CD14-positive monocyte (primary cell): ENCODE results near the gene TFIP11. TPM values are rescaled to one million over a fixed set of nuclear protein-coding genes. Genes with fewer than 3 reads are reported as not detected.

Experiments
- DNase-seq, 3 donors: peaks; one replicate each; pipeline ENCODE4 v3.0.0-alpha.2; 2011 to 2022
- H2AFZ ChIP-seq: 2 replicates; pipeline ENCODE4 v1.6.0; 2012; ENCODE audit warnings: mild to moderate bottlenecking, low read depth, low read length, inconsistent platforms; ENCODE audit not compliant: insufficient read depth, poor library complexity, severe bottlenecking
- H3K27ac ChIP-seq, 2 donors: 1 replicate in 1 of 2; 2 replicates in 1 of 2; pipeline ENCODE4 v1.5.1; 2012 to 2013; ENCODE audit warnings: low read length in 2 of 2, control low read depth in 1 of 2, inconsistent platforms in 1 of 2, low read depth in 1 of 2, mild to moderate bottlenecking in 1 of 2
- H3K27me3 ChIP-seq, 2 donors: one replicate each; pipeline versions ENCODE4 v1.6.0 to v1.6.1; 2011 to 2013; ENCODE audit warnings: low read length in 2 of 2; ENCODE audit not compliant: control insufficient read depth in 2 of 2, insufficient read depth in 2 of 2
- H3K36me3 ChIP-seq, 2 donors: replicated peaks in 1 of 2; 1 replicate in 1 of 2; 2 replicates in 1 of 2; pipeline versions ENCODE4 v1.5.1 to v1.6.1; 2012 to 2013; ENCODE audit warnings: low read length in 2 of 2, control low read depth in 1 of 2, inconsistent platforms in 1 of 2, mild to moderate bottlenecking in 1 of 2; ENCODE audit not compliant: insufficient read depth in 2 of 2, control insufficient read depth in 1 of 2
- H3K4me1 ChIP-seq, 2 donors: 1 replicate in 1 of 2; 2 replicates in 1 of 2; pipeline versions ENCODE4 v1.5.1 to v1.6.1; 2012 to 2013; ENCODE audit warnings: low read length in 2 of 2, control low read depth in 1 of 2, inconsistent platforms in 1 of 2, mild to moderate bottlenecking in 1 of 2, moderate library complexity in 1 of 2; ENCODE audit not compliant: insufficient read depth in 2 of 2, control insufficient read depth in 1 of 2
- H3K4me2 ChIP-seq: replicated peaks from 2 replicates; pipeline ENCODE3; 2012; ENCODE audit warnings: low read length, moderate library complexity, mild to moderate bottlenecking; ENCODE audit not compliant: poor library complexity, severe bottlenecking; ENCODE audit errors: extremely low read depth
- H3K4me3 ChIP-seq, 3 experiments: fragments of 200-600 bp in 1 of 3; sonication (generic) in 1 of 3; replicated peaks in 1 of 3; 1 replicate in 2 of 3; 2 replicates in 1 of 3; pipeline ENCODE4 v1.5.1; 2011 to 2013; ENCODE audit warnings: low read length in 3 of 3, mild to moderate bottlenecking in 3 of 3, control low read depth in 2 of 3, low read depth in 2 of 3, inconsistent platforms in 1 of 3, moderate library complexity in 1 of 3
- H3K79me2 ChIP-seq: 2 replicates; pipeline ENCODE4 v1.6.0; 2012; ENCODE audit warnings: mild to moderate bottlenecking, control low read depth, inconsistent platforms, low read length, moderate library complexity; ENCODE audit not compliant: insufficient read depth
- H3K9ac ChIP-seq: 2 replicates; pipeline ENCODE4 v1.6.0; 2017; ENCODE audit warnings: low read length, mild to moderate bottlenecking; ENCODE audit not compliant: insufficient read depth, poor library complexity, severe bottlenecking
- H3K9me3 ChIP-seq, 2 donors: replicated peaks in 1 of 2; 1 replicate in 1 of 2; 2 replicates in 1 of 2; pipeline versions ENCODE4 v1.5.1 to v1.6.1; 2012 to 2013; ENCODE audit warnings: low read length in 2 of 2, control low read depth in 1 of 2; ENCODE audit not compliant: control insufficient read depth in 1 of 2, insufficient read depth in 1 of 2
- H4K20me1 ChIP-seq: 2 replicates; pipeline ENCODE4 v1.6.0; 2012; ENCODE audit warnings: mild to moderate bottlenecking, low read length, control low read depth, moderate library complexity; ENCODE audit not compliant: insufficient read depth
- H3K27ac Mint-ChIP-seq, 7 donors: one replicate each; pipeline ENCODE4 v1.8.0; 2020; ENCODE audit warnings: mild to moderate bottlenecking in 7 of 7, mixed read lengths in 7 of 7, moderate library complexity in 6 of 7, inconsistent platforms in 2 of 7
- H3K27me3 Mint-ChIP-seq, 3 donors: one replicate each; pipeline ENCODE4 v1.8.0; 2021 to 2022; ENCODE audit warnings: low read depth in 3 of 3, mild to moderate bottlenecking in 3 of 3, mixed read lengths in 3 of 3, moderate library complexity in 3 of 3, inconsistent platforms in 1 of 3
- H3K36me3 Mint-ChIP-seq, 2 donors: one replicate each; pipeline ENCODE4 v1.8.0; 2020; ENCODE audit warnings: mixed read lengths in 2 of 2, inconsistent platforms in 1 of 2, mild to moderate bottlenecking in 1 of 2
- H3K4me1 Mint-ChIP-seq: one replicate; pipeline ENCODE4 v1.8.0; 2020; ENCODE audit warnings: mild to moderate bottlenecking, mixed read lengths
- H3K4me3 Mint-ChIP-seq, 2 donors: one replicate each; pipeline ENCODE4 v1.8.0; 2020; ENCODE audit warnings: mild to moderate bottlenecking in 2 of 2, mixed read lengths in 2 of 2, moderate library complexity in 1 of 2
- H3K9me3 Mint-ChIP-seq, 7 donors: one replicate each; pipeline ENCODE4 v1.8.0; 2020 to 2022; ENCODE audit warnings: mixed read lengths in 7 of 7, mild to moderate bottlenecking in 6 of 7, moderate library complexity in 6 of 7, inconsistent platforms in 2 of 7
- CTCF ChIP-seq: fragments of 200-600 bp; IDR thresholded peaks from one replicate; pipeline ENCODE4 v1.8.0; 2022; ENCODE audit warnings: antibody characterized with exemption, mild to moderate bottlenecking
- WGBS: methylation state at CpG from one replicate; pipeline ENCODE4 v1.1.5; 2013; ENCODE audit warnings: missing lambda C conversion rate; ENCODE audit not compliant: insufficient coverage; 5-methylcytosine and 5-hydroxymethylcytosine counted together
- intact Hi-C, 2 donors: fragments of 100-400 bp; cut with micrococcal nuclease; formaldehyde crosslinking; loops; one replicate each; pipeline versions ENCODE4 v1.15.0 to v1.15.1; 2023
- polyA plus RNA-seq, 3 donors: library from polyadenylated mRNA; depleted of rRNA in 1 of 3; unstranded in 2 of 3; stranded (reverse) in 1 of 3; fragments of 300-500 nt in 2 of 3; fragments of >200 nt in 1 of 3; fragmentation: Illumina TruSeq in 2 of 3; gene quantifications; 1 replicate in 2 of 3; 2 replicates in 1 of 3; pipeline ENCODE4 v1.2.3, GENCODE V29; 2012 to 2021

TFIP11 gene
- polyA plus RNA-seq, 3 donors = 10.1 to 25.5 (median 19.8) TPM

GRCh38 chr22:26461188-26461810 is 51.0 kb downstream of the TFIP11 start:
- no peak overlapping the region for H2AFZ ChIP-seq

GRCh38 chr22:26460202-26460601 is 52.1 kb downstream of the TFIP11 start:
- peaks cover 0 to 1% (median 0%) of the 10 kb centered on the region in 7 donors for H3K9me3 Mint-ChIP-seq
- H3K27me3 Mint-ChIP-seq = no peaks in the 10 kb centered on the region
- Histone ChIP-seq H2AFZ (no peak overlapping the region), H4K20me1 (no peaks in the 10 kb centered on the region), H3K4me3 (no peak overlapping the region), H3K36me3 (peaks cover 50 to 85% of the 10 kb centered on the region in 2 donors), H3K9ac (no peak overlapping the region), H3K9me3 (no peaks in the 10 kb centered on the region), H3K4me1 (no peaks in the 10 kb centered on the region), H3K4me2 (no peak overlapping the region), H3K79me2 (no peaks in the 10 kb centered on the region), H3K27ac (no peak overlapping the region), H3K27me3 (no peaks in the 10 kb centered on the region)
- no peak for TF ChIP-seq CTCF
- DNase-seq = no peak
- 100% methylated on average over 2 of the region's 6 CpGs for WGBS
- no peak overlapping the region for H3K27ac Mint-ChIP-seq
- H3K4me3 Mint-ChIP-seq = no peak overlapping the region
- H3K36me3 Mint-ChIP-seq = peaks cover 57 to 71% of the 10 kb centered on the region in 2 donors
- H3K4me1 Mint-ChIP-seq = peaks cover 7% of the 10 kb centered on the region
- intact Hi-C loops = no loop called here

More at GRCh38 chr22:26461188-26461810, 51.0 kb downstream of the TFIP11 start:
- H3K36me3 Mint-ChIP-seq = peaks cover 64 to 73% of the 10 kb centered on the region in 2 donors
- WGBS = no CpG with 5 or more reads among the region's 3 CpGs
- H3K4me1 Mint-ChIP-seq = peaks cover 7% of the 10 kb centered on the region
- no peaks in the 10 kb centered on the region for H4K20me1 ChIP-seq
- intact Hi-C loops = loop anchor here in 1 of 2 donors (1.0 kb wide), 1 partner anchor 63 kb away; no protein-coding TSS in a partner anchor
- no peak overlapping the region for H3K9ac ChIP-seq
- peak; percentile 85 for TF ChIP-seq CTCF
- no peaks in the 10 kb centered on the region for H3K9me3 ChIP-seq
- H3K27me3 Mint-ChIP-seq = peaks cover 0 to 3% (median 0%) of the 10 kb centered on the region in 3 donors
- no peak overlapping the region for H3K4me3 Mint-ChIP-seq
- DNase-seq = peak in 2 of 3 donors; percentile 44 to 55
- no peaks in the 10 kb centered on the region for H3K9me3 Mint-ChIP-seq
- no peak overlapping the region for H3K4me3 ChIP-seq
- no peaks in the 10 kb centered on the region for H3K4me1 ChIP-seq
- H3K27me3 ChIP-seq = no peaks in the 10 kb centered on the region
- peaks cover 57 to 90% of the 10 kb centered on the region in 2 donors for H3K36me3 ChIP-seq
- H3K79me2 ChIP-seq = no peaks in the 10 kb centered on the region
- no peak overlapping the region for H3K27ac ChIP-seq
- H3K4me2 ChIP-seq = no peak overlapping the region
- H3K27ac Mint-ChIP-seq = no peak overlapping the region
